HepG2 (cell line): ENCODE results near the gene EEFSEC. TPM values are rescaled to one million over a fixed set of nuclear protein-coding genes. Genes with fewer than 3 reads are reported as not detected.

Source experiments
- ATAC-seq: fragments of 200-7000 bp; cut with Tn5 transposase; 3 replicates; pipeline ENCODE4 v1.9.1; 2020; ENCODE audit warnings: mild to moderate bottlenecking, moderate library complexity
- BruUV-seq: library from RNA; stranded (reverse); fragments of 400-500 nt; replicated peaks from 2 replicates; lab custom pipeline; 2021; lab: Mats Ljungman, UMichigan
- CTCF ChIA-PET: fragments of 300-600 bp; formaldehyde crosslinking; extraction: SDS; loops from one replicate; lab custom pipeline; 2021; ENCODE audit warnings: low total read pairs, inconsistent platforms, low intra/inter-chr PET ratio; lab: Yijun Ruan, JAX
- POLR2A ChIA-PET: fragments of 350-600 bp; sonication (Branson Sonifier 250); formaldehyde crosslinking; loops from one replicate; lab custom pipeline; 2020; ENCODE audit warnings: antibody characterized with exemption, inconsistent platforms; lab: Yijun Ruan, JAX
- DNase-seq: peaks from one replicate; pipeline ENCODE4 v3.0.0-alpha.2; 2015; ENCODE audit warnings: low spot score
- FAIRE-seq: peaks from 3 replicates; lab custom pipeline; 2011; peaks lifted over from hg19 to GRCh38; lab: Jason Lieb, UNC
- H2AFZ ChIP-seq: one replicate; pipeline ENCODE4 v1.6.1; 2011; ENCODE audit warnings: low read length, inconsistent platforms
- H3K27ac ChIP-seq: fragments of 300-600 bp; 3 replicates; pipeline ENCODE4 v1.8.0; 2011; ENCODE audit warnings: mixed run types, mild to moderate bottlenecking, mixed read lengths, low read length, inconsistent platforms; ENCODE audit not compliant: insufficient read depth; ENCODE audit errors: extremely low read length
- H3K27me3 ChIP-seq, 2 experiments: fragments of 200-600 bp in 1 of 2; 2 replicates in 1 of 2; 3 replicates in 1 of 2; pipeline versions ENCODE4 v1.6.0 to v1.8.0; 2011; ENCODE audit warnings: low read length in 2 of 2, mild to moderate bottlenecking in 2 of 2, moderate library complexity in 2 of 2, inconsistent platforms in 1 of 2; ENCODE audit not compliant: insufficient read depth in 2 of 2, control insufficient read depth in 1 of 2
- H3K36me3 ChIP-seq, 2 experiments: fragments of 200-600 bp in 1 of 2; replicated peaks in 1 of 2; 2 replicates in 1 of 2; 3 replicates in 1 of 2; pipeline versions ENCODE4 v1.5.1 to v1.8.0; 2011; ENCODE audit warnings: low read length in 2 of 2, inconsistent platforms in 1 of 2; ENCODE audit not compliant: insufficient read depth in 2 of 2, control insufficient read depth in 1 of 2
- H3K4me1 ChIP-seq: 2 replicates; pipeline ENCODE4 v1.5.1; 2012; ENCODE audit warnings: low read length, inconsistent platforms; ENCODE audit not compliant: insufficient read depth
- H3K4me2 ChIP-seq: 2 replicates; pipeline ENCODE4 v1.6.0; 2011; ENCODE audit warnings: low read depth, low read length, inconsistent platforms
- H3K4me3 ChIP-seq, 3 experiments: fragments of 200-600 bp in 1 of 3; sonication (generic), shearing (Covaris generic) in 1 of 3; replicated peaks in 1 of 3; 2 replicates each; pipeline ENCODE4 v1.5.1; 2011 to 2016; ENCODE audit warnings: low read length in 3 of 3, inconsistent platforms in 2 of 3, low read depth in 2 of 3, mild to moderate bottlenecking in 2 of 3, control low read depth in 1 of 3, mixed read lengths in 1 of 3; ENCODE audit not compliant: insufficient read depth in 1 of 3
- H3K79me2 ChIP-seq: one replicate; pipeline ENCODE4 v1.6.1; 2011; ENCODE audit warnings: low read length, inconsistent platforms; ENCODE audit not compliant: insufficient read depth
- H3K9ac ChIP-seq: 2 replicates; pipeline ENCODE4 v1.6.0; 2011; ENCODE audit warnings: mild to moderate bottlenecking, low read depth, low read length, inconsistent platforms; ENCODE audit not compliant: insufficient read depth
- H3K9me3 ChIP-seq: 2 replicates; pipeline ENCODE4 v1.5.1; 2012; ENCODE audit warnings: mild to moderate bottlenecking, low read length
- H4K20me1 ChIP-seq: 2 replicates; pipeline ENCODE4 v1.6.0; 2011; ENCODE audit warnings: inconsistent platforms, mild to moderate bottlenecking, low read length, moderate library complexity; ENCODE audit not compliant: insufficient read depth
- ESRRA ChIP-seq: sonication (generic); formaldehyde crosslinking; IDR thresholded peaks from 2 replicates; pipeline ENCODE4 v1.5.1; 2020; ENCODE audit warnings: mild to moderate bottlenecking, low read depth, missing genetic modification reagents
- FOXM1 ChIP-seq: sonication (generic); formaldehyde crosslinking; IDR thresholded peaks from 2 replicates; pipeline ENCODE4 v1.5.0; 2020; ENCODE audit warnings: missing genetic modification reagents
- GPN1 ChIP-seq: sonication (generic); formaldehyde crosslinking; IDR thresholded peaks from 2 replicates; pipeline ENCODE4 v1.5.1; 2020; ENCODE audit warnings: missing genetic modification reagents, borderline replicate concordance
- HNF4A ChIP-seq: sonication (generic); formaldehyde crosslinking; IDR thresholded peaks from 2 replicates; pipeline ENCODE4 v1.4.0; 2020; ENCODE audit warnings: missing genetic modification reagents
- IRF1 ChIP-seq: sonication (generic); formaldehyde crosslinking; IDR thresholded peaks from 2 replicates; pipeline ENCODE4 v1.4.0; 2020; ENCODE audit warnings: low read depth, mild to moderate bottlenecking, missing genetic modification reagents
- MATR3 ChIP-seq: sonication (generic); formaldehyde crosslinking; IDR thresholded peaks from 2 replicates; pipeline ENCODE4 v1.4.0; 2020; ENCODE audit warnings: missing genetic modification reagents
- NONO ChIP-seq, 2 experiments: fragments of 450-650 bp in 1 of 2; sonication (generic) in 1 of 2; formaldehyde crosslinking in 1 of 2; IDR thresholded peaks in 1 of 2; conservative IDR thresholded peaks in 1 of 2; 2 replicates each; pipeline versions ENCODE4 v1.6.1 to v1.8.0; 2017 to 2022; ENCODE audit warnings: mild to moderate bottlenecking in 1 of 2, missing genetic modification reagents in 1 of 2, moderate library complexity in 1 of 2
- NR2C2 ChIP-seq: sonication (generic); formaldehyde crosslinking; IDR thresholded peaks from 2 replicates; pipeline ENCODE4 v1.4.0; 2020; ENCODE audit warnings: missing genetic modification reagents, mild to moderate bottlenecking, moderate library complexity, borderline replicate concordance
- NR2F1 ChIP-seq, 2 experiments: fragments of 450-650 bp in 1 of 2; formaldehyde crosslinking in 1 of 2; IDR thresholded peaks; 2 replicates each; pipeline versions ENCODE4 v1.5.0 to v1.6.1; 2016 to 2020; ENCODE audit warnings: mild to moderate bottlenecking in 1 of 2, missing compliant biosample characterization in 1 of 2, missing genetic modification reagents in 1 of 2, moderate library complexity in 1 of 2
- SETDB1 ChIP-seq: sonication (generic); formaldehyde crosslinking; IDR thresholded peaks from 2 replicates; pipeline ENCODE4 v1.5.1; 2020; ENCODE audit warnings: missing genetic modification reagents, mild to moderate bottlenecking, borderline replicate concordance
- SRF ChIP-seq: IDR thresholded peaks from 2 replicates; pipeline ENCODE4 v1.6.1; 2011; ENCODE audit warnings: mild to moderate bottlenecking, low read depth, low read length, moderate library complexity
- ZFP36L2 ChIP-seq: sonication (generic); formaldehyde crosslinking; IDR thresholded peaks from 2 replicates; pipeline ENCODE4 v1.4.0; 2020; ENCODE audit warnings: missing genetic modification reagents
- ZNF136 ChIP-seq: sonication (generic); formaldehyde crosslinking; IDR thresholded peaks from 2 replicates; pipeline ENCODE4 v1.8.1; 2022; ENCODE audit warnings: low read depth, mild to moderate bottlenecking, moderate library complexity, missing genetic modification reagents
- ZNF292 ChIP-seq: sonication (generic); formaldehyde crosslinking; IDR thresholded peaks from 2 replicates; pipeline ENCODE4 v1.8.1; 2022; ENCODE audit warnings: mild to moderate bottlenecking, low read depth, missing genetic modification reagents, borderline replicate concordance
- ZNF367 ChIP-seq: sonication (generic); formaldehyde crosslinking; IDR thresholded peaks from 2 replicates; pipeline ENCODE4 v1.4.0; 2020; ENCODE audit warnings: missing genetic modification reagents, borderline replicate concordance
- ZNF7 ChIP-seq: IDR thresholded peaks from 2 replicates; pipeline ENCODE4 v1.6.1; 2016; ENCODE audit warnings: missing biosample characterization, missing genetic modification reagents
- WGBS: methylation state at CpG from one replicate; pipeline ENCODE4 v1.1.6; 2017; ENCODE audit warnings: low lambda C conversion rate; 5-methylcytosine and 5-hydroxymethylcytosine counted together
- in situ Hi-C: cut with HindIII; loops from 2 replicates; pipeline ENCODE4 v1.10.0; 2017; ENCODE audit warnings: low pct_unique_long_range_greater_than_20kb; ENCODE audit not compliant: extremely low pct_ligation_motif_present
- intact Hi-C: fragments of 100-400 bp; cut with micrococcal nuclease; formaldehyde crosslinking; loops from one replicate; pipeline ENCODE4 v1.10.0; 2022; ENCODE audit not compliant: unreplicated experiment
- polyA plus RNA-seq, 8 experiments: library from polyadenylated mRNA; depleted of rRNA in 3 of 8; stranded (reverse) in 7 of 8; unstranded in 1 of 8; fragments of >200 nt; fragmentation: Illumina TruSeq in 4 of 8; extraction: Trizol in 4 of 8; gene quantifications; 2 replicates each; pipeline versions ENCODE4 v1.2.1 to v1.2.3, GENCODE V29; 2011 to 2016; ENCODE audit warnings: low read depth in 4 of 8, missing spikeins in 1 of 8, mixed read lengths in 1 of 8; ENCODE audit not compliant: insufficient read depth in 1 of 8
- total RNA-seq, 5 experiments: library from RNA; depleted of rRNA; stranded (reverse); fragments of >200 nt; fragmentation: Illumina TruSeq; extraction: Trizol; gene quantifications; 2 replicates each; pipeline ENCODE4 v1.2.3, GENCODE V29; 2016; ENCODE audit warnings: low read depth in 1 of 5
- TF ChIP-seq, protein P1 (sequence below): sonication (generic); formaldehyde crosslinking; IDR thresholded peaks from 2 replicates; pipeline ENCODE4 v1.8.1; 2023; ENCODE audit warnings: mild to moderate bottlenecking, missing genetic modification reagents

Gene EEFSEC
- total and polyA plus RNA-seq, 2 of the 13 experiments (the other 11 are each of a cell fraction or from before 2014, with no cell fraction given): 6.4 to 24.2 TPM

- no peak overlapping the region for H3K4me3 ChIP-seq
- ATAC-seq: no peak
- H3K36me3 ChIP-seq: no peaks in the 10 kb centered on the region
- H2AFZ ChIP-seq: no peak overlapping the region
- no TSS peak for BruUV-seq
- H3K27me3 ChIP-seq: no peaks in the 10 kb centered on the region
- 26% methylated on average over 2 of the region's 2 CpGs for WGBS
- DNase-seq: no peak
- H3K4me1 ChIP-seq: peaks cover 39% of the 10 kb centered on the region
- H3K9me3 ChIP-seq: peaks cover 3% of the 10 kb centered on the region
- in situ Hi-C loops (no loop called here), intact Hi-C loops (no loop called here)
- H3K4me2 ChIP-seq: no peak overlapping the region
- POLR2A ChIA-PET: no interaction called here
- TF ChIP-seq NR2C2 (peak; percentile 67), ESRRA (0 out of 2 replicates have a peak, but pooled peaks have one; percentile 23), HNF4A (CRISPR knock-in tag) (peak; percentile 35; the same call in 1 of the 2 replicates), NR2F1 (CRISPR knock-in tag; IDR thresholded peaks at IDR 0.05) (0 out of 4 replicates have a peak, but pooled peaks of 1 of the 2 experiments have one; percentile 9)
- TF ChIP-seq, protein P1, sequence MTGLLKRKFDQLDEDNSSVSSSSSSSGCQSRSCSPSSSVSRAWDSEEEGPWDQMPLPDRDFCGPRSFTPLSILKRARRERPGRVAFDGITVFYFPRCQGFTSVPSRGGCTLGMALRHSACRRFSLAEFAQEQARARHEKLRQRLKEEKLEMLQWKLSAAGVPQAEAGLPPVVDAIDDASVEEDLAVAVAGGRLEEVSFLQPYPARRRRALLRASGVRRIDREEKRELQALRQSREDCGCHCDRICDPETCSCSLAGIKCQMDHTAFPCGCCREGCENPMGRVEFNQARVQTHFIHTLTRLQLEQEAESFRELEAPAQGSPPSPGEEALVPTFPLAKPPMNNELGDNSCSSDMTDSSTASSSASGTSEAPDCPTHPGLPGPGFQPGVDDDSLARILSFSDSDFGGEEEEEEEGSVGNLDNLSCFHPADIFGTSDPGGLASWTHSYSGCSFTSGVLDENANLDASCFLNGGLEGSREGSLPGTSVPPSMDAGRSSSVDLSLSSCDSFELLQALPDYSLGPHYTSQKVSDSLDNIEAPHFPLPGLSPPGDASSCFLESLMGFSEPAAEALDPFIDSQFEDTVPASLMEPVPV (CRISPR knock-in tag): no peak
- peaks cover 10% of the 10 kb centered on the region for H3K79me2 ChIP-seq
- H4K20me1 ChIP-seq: no peaks in the 10 kb centered on the region
- H3K9ac ChIP-seq: no peak overlapping the region
- CTCF ChIA-PET: no interaction called here
- no peak for FAIRE-seq
- no peak overlapping the region for H3K27ac ChIP-seq
These were observed 26.0 kb upstream of the EEFSEC start for GRCh38 chr3:128127236-128127635.

DNA sequence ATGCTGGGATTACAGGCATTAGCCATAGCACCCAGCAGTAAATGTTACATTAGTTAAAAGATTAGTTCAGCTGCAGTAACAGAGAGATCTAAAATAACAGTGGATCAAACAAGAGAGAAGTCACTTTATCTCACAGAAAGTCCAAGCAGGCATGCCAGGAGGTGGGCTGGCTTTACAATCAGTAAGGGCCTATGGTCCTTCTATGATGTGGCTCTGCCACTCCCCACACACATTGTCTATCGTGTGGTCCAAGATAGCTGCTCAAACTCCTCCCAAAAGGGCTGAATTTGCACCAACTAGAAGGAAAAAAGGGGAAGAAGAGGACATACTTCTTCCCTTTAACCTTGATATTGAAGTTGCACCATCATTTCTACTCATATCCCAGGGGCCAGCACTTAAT lies 25.0 kb upstream of the EEFSEC start:
- Histone ChIP-seq H4K20me1 (no peaks in the 10 kb centered on the region), H3K27me3 (no peaks in the 10 kb centered on the region), H3K4me2 (no peak overlapping the region), H3K27ac (no peak overlapping the region), H3K4me3 (no peak overlapping the region), H2AFZ (no peak overlapping the region), H3K9me3 (peaks cover 8% of the 10 kb centered on the region), H3K36me3 (no peaks in the 10 kb centered on the region), H3K79me2 (no peaks in the 10 kb centered on the region), H3K9ac (no peak overlapping the region), H3K4me1 (peaks cover 36% of the 10 kb centered on the region)
- ChIA-PET CTCF (no interaction called here), POLR2A (interaction anchor here (1.3 kb wide), 1 partner anchor 40 kb away, joined by 3 read pairs; no protein-coding TSS in a partner anchor)
- BruUV-seq: no TSS peak
- in situ Hi-C loops: no loop called here
- DNase-seq (no peak), FAIRE-seq (no peak), ATAC-seq (no peak)
- WGBS: no CpG with 5 or more reads among the region's 1 CpG
- intact Hi-C loops: no loop called here
- no peak for TF ChIP-seq GPN1
- TF ChIP-seq ZNF292: no peak
- TF ChIP-seq NONO (IDR thresholded peaks at IDR 0.05): no peak
- no peak for TF ChIP-seq NONO (CRISPR knock-in tag; conservative IDR thresholded peaks at IDR 0.05)
- TF ChIP-seq ZNF136 (CRISPR knock-in tag): no peak
- TF ChIP-seq FOXM1 (CRISPR knock-in tag): no peak
- no peak for TF ChIP-seq ZFP36L2 (CRISPR knock-in tag)
- TF ChIP-seq ZNF7 (CRISPR knock-in tag): no peak
- no peak for TF ChIP-seq ZNF367
- TF ChIP-seq MATR3 (CRISPR knock-in tag): no peak
- no peak for TF ChIP-seq IRF1
- TF ChIP-seq SRF: no peak
- no peak for TF ChIP-seq SETDB1 (CRISPR knock-in tag)
